ENCODE data around the gene NEDD8.
A peak's percentile ranks its signal among the peaks of the same experiment; 100 is the strongest.

DNA sequence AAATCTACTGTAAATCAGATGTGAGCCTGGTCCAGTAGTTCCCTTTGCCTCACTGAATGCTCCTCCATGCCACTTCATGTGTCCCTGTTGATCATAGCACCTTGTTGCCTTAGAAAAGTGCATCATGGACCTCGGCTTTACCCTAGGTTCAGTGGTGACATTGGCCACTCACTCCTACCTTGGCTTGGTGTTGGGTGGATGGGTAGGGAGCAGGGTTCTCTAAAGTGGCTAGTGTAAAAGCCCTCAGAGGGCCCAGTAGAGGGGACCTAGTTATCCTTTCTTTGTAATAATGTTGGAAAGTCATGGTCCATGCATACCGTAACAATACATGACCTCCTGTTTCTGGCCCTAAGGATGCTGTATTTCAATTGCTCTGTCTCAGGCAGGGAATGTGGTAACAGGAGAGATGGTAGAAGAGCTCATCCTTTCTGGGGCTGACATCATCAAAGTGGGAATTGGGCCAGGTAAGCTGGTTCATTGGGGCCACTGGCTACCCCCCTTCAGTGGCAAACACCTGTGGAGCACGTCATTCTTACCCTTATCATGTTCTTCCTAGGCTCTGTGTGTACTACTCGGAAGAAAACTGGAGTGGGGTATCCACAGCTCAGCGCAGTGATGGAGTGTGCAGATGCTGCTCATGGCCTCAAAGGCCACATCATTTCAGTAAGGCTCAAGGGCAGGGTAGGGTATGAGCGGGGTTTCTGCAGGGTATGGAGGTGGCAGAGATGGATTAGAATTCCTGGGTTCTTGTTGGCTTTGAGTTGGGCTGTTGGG, 4.7 kb upstream of the NEDD8 start:
- TF ChIP-seq, protein P1, sequence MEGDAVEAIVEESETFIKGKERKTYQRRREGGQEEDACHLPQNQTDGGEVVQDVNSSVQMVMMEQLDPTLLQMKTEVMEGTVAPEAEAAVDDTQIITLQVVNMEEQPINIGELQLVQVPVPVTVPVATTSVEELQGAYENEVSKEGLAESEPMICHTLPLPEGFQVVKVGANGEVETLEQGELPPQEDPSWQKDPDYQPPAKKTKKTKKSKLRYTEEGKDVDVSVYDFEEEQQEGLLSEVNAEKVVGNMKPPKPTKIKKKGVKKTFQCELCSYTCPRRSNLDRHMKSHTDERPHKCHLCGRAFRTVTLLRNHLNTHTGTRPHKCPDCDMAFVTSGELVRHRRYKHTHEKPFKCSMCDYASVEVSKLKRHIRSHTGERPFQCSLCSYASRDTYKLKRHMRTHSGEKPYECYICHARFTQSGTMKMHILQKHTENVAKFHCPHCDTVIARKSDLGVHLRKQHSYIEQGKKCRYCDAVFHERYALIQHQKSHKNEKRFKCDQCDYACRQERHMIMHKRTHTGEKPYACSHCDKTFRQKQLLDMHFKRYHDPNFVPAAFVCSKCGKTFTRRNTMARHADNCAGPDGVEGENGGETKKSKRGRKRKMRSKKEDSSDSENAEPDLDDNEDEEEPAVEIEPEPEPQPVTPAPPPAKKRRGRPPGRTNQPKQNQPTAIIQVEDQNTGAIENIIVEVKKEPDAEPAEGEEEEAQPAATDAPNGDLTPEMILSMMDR (IDR thresholded peaks at IDR 0.05 in 8 of 11, conservative IDR thresholded peaks at IDR 0.05 in 3 of 11) = no peak
- no peak for TF ChIP-seq POLR2A (IDR thresholded peaks at IDR 0.05)
- peak in 1 of 3 donors; percentile 42 for TF ChIP-seq POLR2AphosphoS5 (IDR thresholded peaks at IDR 0.05)

Data from spleen (tissue), 7 donors.